Heart left ventricle (tissue), 13 donors: Measurements from ENCODE around the gene BID.

Experiments used
- POLR2A ChIP-seq, 2 donors: fragments of 450-650 bp; IDR thresholded peaks; one replicate each; pipeline ENCODE4 v1.6.1; 2017; ENCODE audit warnings: antibody characterized with exemption in 2 of 2, mild to moderate bottlenecking in 2 of 2, moderate library complexity in 2 of 2
- TF ChIP-seq, protein P1 (sequence below), 12 donors: fragments of 200-600 bp; sonication (generic) in 4 of 12; IDR thresholded peaks; one replicate each; pipeline versions ENCODE4 v1.5.0 to v1.8.0; 2018 to 2022; ENCODE audit warnings: antibody characterized with exemption in 12 of 12, mild to moderate bottlenecking in 5 of 12
- donor health status: ischemic (EF 13 %, LVEDD 7.1; RV severe dilation, severe dysfunction).
- donor health status: DM: no; HTN: yes; CAD: no.
- donor health status: DM: no; HTN: no; CAD: no.
- donor health status: ischemic (EF 25% LVEDD 6.9; RV normal size, moderate dysfunction).
- donor health status: ischemic (EF 25% LVEDD 5.7; RV mildly dilated, moderate dysfunction).
- donor health status: ischemic (EF 35%, LVEDD 5.7; RV mildly dilated, moderate dysfunction).
- donor health status: nonischemic (EF 11% LVEDD 7.7; RV severe dilation, severe dysfunction).
- donor health status: DM: yes; HTN: yes; CAD: no.
- donor health status: PGD.
- donor health status: ischemic (EF 29% LVEDD 5.4; RV normal size, mild dysfunction).
- donor health status: nonischemic (EF 23%, LVEDD 6.1; RV moderate dilation, normal function).

DNA sequence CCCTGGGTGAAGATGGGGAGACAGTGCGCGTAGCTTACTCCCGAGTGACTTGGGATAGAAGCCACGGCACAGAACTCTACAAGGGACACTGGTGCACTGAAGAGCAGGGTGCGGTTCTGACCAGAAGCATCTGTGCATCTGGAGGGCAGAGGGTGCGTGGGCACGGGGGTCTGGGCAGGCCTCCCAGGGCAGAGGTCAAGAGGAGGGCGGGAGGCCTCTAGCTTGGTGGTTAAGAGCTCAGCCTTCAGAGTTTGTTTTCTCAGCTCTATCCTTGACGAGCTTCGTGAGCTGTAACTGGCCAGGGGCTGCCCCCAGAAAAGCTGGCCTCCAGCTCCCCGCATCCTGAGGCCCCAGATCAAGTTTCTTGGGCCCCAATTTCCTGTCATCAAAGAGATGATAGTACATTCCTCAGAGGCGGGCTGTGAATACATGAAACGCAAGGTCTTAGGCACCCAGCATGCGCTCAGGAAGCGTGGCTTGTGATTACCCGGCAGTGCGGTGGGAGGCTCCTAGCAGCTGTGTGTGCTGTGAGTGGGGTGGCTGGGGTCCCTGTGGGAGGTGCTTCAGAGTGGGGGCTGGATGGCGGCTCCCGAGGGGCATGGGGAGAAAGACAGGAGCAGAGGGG, 6.0 kb upstream of the BID start:
- TF ChIP-seq, protein P1, sequence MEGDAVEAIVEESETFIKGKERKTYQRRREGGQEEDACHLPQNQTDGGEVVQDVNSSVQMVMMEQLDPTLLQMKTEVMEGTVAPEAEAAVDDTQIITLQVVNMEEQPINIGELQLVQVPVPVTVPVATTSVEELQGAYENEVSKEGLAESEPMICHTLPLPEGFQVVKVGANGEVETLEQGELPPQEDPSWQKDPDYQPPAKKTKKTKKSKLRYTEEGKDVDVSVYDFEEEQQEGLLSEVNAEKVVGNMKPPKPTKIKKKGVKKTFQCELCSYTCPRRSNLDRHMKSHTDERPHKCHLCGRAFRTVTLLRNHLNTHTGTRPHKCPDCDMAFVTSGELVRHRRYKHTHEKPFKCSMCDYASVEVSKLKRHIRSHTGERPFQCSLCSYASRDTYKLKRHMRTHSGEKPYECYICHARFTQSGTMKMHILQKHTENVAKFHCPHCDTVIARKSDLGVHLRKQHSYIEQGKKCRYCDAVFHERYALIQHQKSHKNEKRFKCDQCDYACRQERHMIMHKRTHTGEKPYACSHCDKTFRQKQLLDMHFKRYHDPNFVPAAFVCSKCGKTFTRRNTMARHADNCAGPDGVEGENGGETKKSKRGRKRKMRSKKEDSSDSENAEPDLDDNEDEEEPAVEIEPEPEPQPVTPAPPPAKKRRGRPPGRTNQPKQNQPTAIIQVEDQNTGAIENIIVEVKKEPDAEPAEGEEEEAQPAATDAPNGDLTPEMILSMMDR (IDR thresholded peaks at IDR 0.05): no peak
- no peak for TF ChIP-seq POLR2A (IDR thresholded peaks at IDR 0.05)
